Neural crest cell (in vitro differentiated cells): ENCODE measurements around the gene RAVER2. TPM values are rescaled to one million over a fixed set of nuclear protein-coding genes. Genes with fewer than 3 reads are reported as not detected.
"Not testable (repeated sequence)": the region's sequence is repeated elsewhere in the genome, so short reads cannot be mapped to it uniquely, and the experiment has no call there.

ENCODE experiments used
- DNase-seq: peaks from one replicate; pipeline ENCODE4 v3.0.0; 2021; ENCODE audit warnings: low read depth, mixed read lengths, low spot score
- H3K27ac Mint-ChIP-seq: one replicate; pipeline ENCODE4 v1.8.0; 2021; ENCODE audit warnings: mild to moderate bottlenecking, mixed read lengths; ENCODE audit not compliant: unreplicated experiment
- H3K27me3 Mint-ChIP-seq: 2 replicates; pipeline ENCODE4 v1.8.0; 2021; ENCODE audit warnings: low read depth, mild to moderate bottlenecking, mixed read lengths
- H3K36me3 Mint-ChIP-seq: 2 replicates; pipeline ENCODE4 v1.8.0; 2021; ENCODE audit warnings: low read depth, mild to moderate bottlenecking, mixed read lengths
- H3K4me1 Mint-ChIP-seq: 2 replicates; pipeline ENCODE4 v1.8.0; 2021; ENCODE audit warnings: mixed read lengths
- H3K4me3 Mint-ChIP-seq: one replicate; pipeline ENCODE4 v1.8.0; 2021; ENCODE audit warnings: mild to moderate bottlenecking, mixed read lengths
- H3K9me3 Mint-ChIP-seq: 2 replicates; pipeline ENCODE4 v1.8.0; 2021; ENCODE audit warnings: mixed read lengths
- CTCF ChIP-seq: fragments of 200-600 bp; sonication (generic); conservative IDR thresholded peaks from 2 replicates; pipeline ENCODE4 v1.5.0; 2021; ENCODE audit warnings: antibody characterized with exemption, mild to moderate bottlenecking
- total RNA-seq: library from RNA; stranded (reverse); gene quantifications from 2 replicates; pipeline ENCODE4 v1.2.1, GENCODE V29; 2021

RAVER2 gene
- total RNA-seq, 1 donor from 2014 or later: 27.8 TPM

- no peaks in the 10 kb centered on the region for H3K27me3 Mint-ChIP-seq
- no peak for DNase-seq
- H3K27ac Mint-ChIP-seq: no peak overlapping the region
- no peak overlapping the region for H3K4me3 Mint-ChIP-seq
- peaks cover 17% of the 10 kb centered on the region for H3K36me3 Mint-ChIP-seq
- peaks cover 6% of the 10 kb centered on the region for H3K9me3 Mint-ChIP-seq
- peaks cover 20% of the 10 kb centered on the region for H3K4me1 Mint-ChIP-seq
- TF ChIP-seq CTCF: no peak
These were observed 15.1 kb downstream of the RAVER2 start for GRCh38 chr1:64759968-64760367.

- TF ChIP-seq CTCF: no peak
- no peaks in the 10 kb centered on the region for H3K4me1 Mint-ChIP-seq
- no peaks in the 10 kb centered on the region for H3K27me3 Mint-ChIP-seq
- peaks cover 3% of the 10 kb centered on the region for H3K9me3 Mint-ChIP-seq
- DNase-seq: no peak
- H3K4me3 Mint-ChIP-seq: no peak overlapping the region
- H3K27ac Mint-ChIP-seq: no peak overlapping the region
- H3K36me3 Mint-ChIP-seq: peaks cover 17% of the 10 kb centered on the region
These were observed 20.1 kb downstream of the RAVER2 start for GRCh38 chr1:64765012-64765411.

- H3K9me3 Mint-ChIP-seq: peaks cover 6% of the 10 kb centered on the region
- no peak overlapping the region for H3K27ac Mint-ChIP-seq
- H3K4me1 Mint-ChIP-seq: no peaks in the 10 kb centered on the region
- no peaks in the 10 kb centered on the region for H3K27me3 Mint-ChIP-seq
- no peak for TF ChIP-seq CTCF
- H3K4me3 Mint-ChIP-seq: no peak overlapping the region
- peaks cover 25% of the 10 kb centered on the region for H3K36me3 Mint-ChIP-seq
- DNase-seq: no peak
These were observed 21.0 kb downstream of the RAVER2 start for GRCh38 chr1:64765826-64766225.

- H3K4me1 Mint-ChIP-seq: no peaks in the 10 kb centered on the region
- TF ChIP-seq CTCF: no peak
- no peak for DNase-seq
- no peaks in the 10 kb centered on the region for H3K27me3 Mint-ChIP-seq
- peaks cover 30% of the 10 kb centered on the region for H3K36me3 Mint-ChIP-seq
- no peak overlapping the region for H3K27ac Mint-ChIP-seq
- H3K4me3 Mint-ChIP-seq: no peak overlapping the region
- H3K9me3 Mint-ChIP-seq: peaks cover 9% of the 10 kb centered on the region
These were observed 21.6 kb downstream of the RAVER2 start for GRCh38 chr1:64766429-64766828.

- no peak for TF ChIP-seq CTCF
- no peaks in the 10 kb centered on the region for H3K27me3 Mint-ChIP-seq
- no peak for DNase-seq
- peaks cover 46% of the 10 kb centered on the region for H3K36me3 Mint-ChIP-seq
- H3K9me3 Mint-ChIP-seq: peaks cover 13% of the 10 kb centered on the region
- H3K4me1 Mint-ChIP-seq: no peaks in the 10 kb centered on the region
- no peak overlapping the region for H3K27ac Mint-ChIP-seq
- no peak overlapping the region for H3K4me3 Mint-ChIP-seq
These were observed 24.6 kb downstream of the RAVER2 start for GRCh38 chr1:64769482-64769881.

GRCh38 chr1:64769971-64770370 is 25.1 kb downstream of the RAVER2 start:
- Mint-ChIP-seq H3K9me3 (peaks cover 13% of the 10 kb centered on the region), H3K27ac (no peak overlapping the region), H3K36me3 (peaks cover 51% of the 10 kb centered on the region), H3K4me3 (no peak overlapping the region), H3K4me1 (no peaks in the 10 kb centered on the region), H3K27me3 (no peaks in the 10 kb centered on the region)
- no peak for TF ChIP-seq CTCF
- no peak for DNase-seq

GRCh38 chr1:64773306-64773705 is 28.4 kb downstream of the RAVER2 start:
- not testable (repeated sequence) for H3K4me3 Mint-ChIP-seq
- peaks cover 58% of the 10 kb centered on the region for H3K36me3 Mint-ChIP-seq

More at GRCh38 chr1:64773306-64773705, 28.4 kb downstream of the RAVER2 start:
- H3K4me1 Mint-ChIP-seq, DNase-seq, H3K27me3 Mint-ChIP-seq, H3K27ac Mint-ChIP-seq: not testable (repeated sequence)
- peaks cover 13% of the 10 kb centered on the region for H3K9me3 Mint-ChIP-seq
